Glomerular visceral epithelial cell (primary cell): ENCODE measurements around the gene PRDM10.
"Not testable (repeated sequence)": the region's sequence is repeated elsewhere in the genome, so short reads cannot be mapped to it uniquely, and the experiment has no call there.

Source experiments
- DNase-seq: peaks from one replicate; pipeline ENCODE4 v3.0.0-alpha.2; 2016; ENCODE audit errors: extremely low spot score

PRDM10 gene

GRCh38 chr11:129896062-129896461 is 106.6 kb downstream of the PRDM10 start:
- DNase-seq: no peak

GRCh38 chr11:129895126-129896041 is 107.3 kb downstream of the PRDM10 start, which contains the start of gene NFRKB:
Gene NFRKB, minus strand, starts transcription at chr11:129895578. Its CDS starts 2,729 bp downstream, at chr11:129892849.
- peak; percentile 77 for DNase-seq

- no peak for DNase-seq
These were observed 108.1 kb downstream of the PRDM10 start for GRCh38 chr11:129894278-129895125.

GRCh38 chr11:129888451-129888850 is 114.2 kb downstream of the PRDM10 start:
- DNase-seq: no peak

- no peak for DNase-seq
These were observed 117.3 kb downstream of the PRDM10 start for GRCh38 chr11:129885381-129885780.

GRCh38 chr11:129884581-129884980 is 118.1 kb downstream of the PRDM10 start:
- no peak for DNase-seq

GRCh38 chr11:129881570-129882170 is 121.0 kb downstream of the PRDM10 start:
- DNase-seq: peak; percentile 15

GRCh38 chr11:129880311-129880710 is 122.3 kb downstream of the PRDM10 start:
- no peak for DNase-seq

GRCh38 chr11:129871914-129872313 is 130.7 kb downstream of the PRDM10 start:
- no peak for DNase-seq

GRCh38 chr11:129868626-129869025 is 134.0 kb downstream of the PRDM10 start:
- not testable (repeated sequence) for DNase-seq

- no peak for DNase-seq
These were observed 136.3 kb downstream of the PRDM10 start for GRCh38 chr11:129866311-129866710.

GRCh38 chr11:129865701-129866100 is 136.9 kb downstream of the PRDM10 start:
- DNase-seq: no peak

- no peak for DNase-seq
These were observed 137.8 kb downstream of the PRDM10 start for GRCh38 chr11:129864811-129865210.

- peak; percentile 90 for DNase-seq
These were observed 140.7 kb downstream of the PRDM10 start for GRCh38 chr11:129861702-129862522.

GRCh38 chr11:129856036-129856435 is 146.6 kb downstream of the PRDM10 start:
- DNase-seq: no peak

GRCh38 chr11:129855086-129855485 is 147.5 kb downstream of the PRDM10 start:
- DNase-seq: no peak

- no peak for DNase-seq
These were observed 148.3 kb downstream of the PRDM10 start for GRCh38 chr11:129854232-129854805.

- DNase-seq: no peak
These were observed 149.0 kb downstream of the PRDM10 start for GRCh38 chr11:129853518-129854231.

GRCh38 chr11:129852125-129852740 is 150.4 kb downstream of the PRDM10 start:
- DNase-seq: no peak
